ENCODE measurements around the gene TAMALIN.

Gene TAMALIN

DNA sequence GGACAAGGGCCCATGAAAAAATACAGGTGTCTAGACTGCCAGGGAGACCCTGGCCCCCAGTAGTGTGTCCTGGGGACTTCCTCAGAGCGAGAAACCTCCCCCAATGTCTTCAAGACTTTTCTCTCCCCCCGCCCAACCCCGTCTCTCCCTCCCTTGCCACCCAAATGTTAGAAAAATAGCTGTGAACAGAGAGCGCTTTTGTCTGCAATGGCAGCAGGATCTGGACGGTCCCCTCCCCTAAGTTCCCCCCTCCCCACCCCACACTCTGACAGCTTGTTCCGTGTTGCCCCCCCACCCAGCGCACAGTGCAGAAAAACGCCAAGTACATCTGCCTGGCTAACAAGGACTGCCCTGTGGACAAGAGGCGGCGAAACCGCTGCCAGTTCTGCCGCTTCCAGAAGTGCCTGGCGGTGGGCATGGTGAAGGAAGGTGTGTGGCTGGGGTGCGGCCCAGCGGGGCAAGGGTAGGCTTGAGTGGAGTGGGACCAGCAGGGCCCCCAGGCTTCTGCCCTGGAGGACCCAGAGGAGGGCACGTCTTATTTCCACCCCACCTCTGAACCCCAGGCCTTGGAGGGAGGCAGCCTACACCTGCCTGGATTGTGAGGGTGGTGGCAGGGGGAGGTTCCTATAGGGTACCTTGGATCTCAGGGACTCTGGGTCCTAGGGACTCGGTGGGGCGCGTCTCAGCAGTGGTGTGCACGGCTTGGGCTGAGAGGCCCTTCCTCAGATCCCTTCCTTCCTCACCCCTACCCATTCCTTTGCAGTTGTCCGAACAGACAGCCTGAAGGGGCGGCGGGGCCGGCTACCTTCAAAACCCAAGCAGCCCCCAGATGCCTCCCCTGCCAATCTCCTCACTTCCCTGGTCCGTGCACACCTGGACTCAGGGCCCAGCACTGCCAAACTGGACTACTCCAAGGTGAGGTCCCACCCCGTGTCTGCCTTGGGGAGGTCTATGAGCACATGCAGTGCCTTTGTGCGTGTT is 49.3 kb downstream of the TAMALIN start:
- no peak for DNase-seq (ENCODE audit: low read depth)

DNA sequence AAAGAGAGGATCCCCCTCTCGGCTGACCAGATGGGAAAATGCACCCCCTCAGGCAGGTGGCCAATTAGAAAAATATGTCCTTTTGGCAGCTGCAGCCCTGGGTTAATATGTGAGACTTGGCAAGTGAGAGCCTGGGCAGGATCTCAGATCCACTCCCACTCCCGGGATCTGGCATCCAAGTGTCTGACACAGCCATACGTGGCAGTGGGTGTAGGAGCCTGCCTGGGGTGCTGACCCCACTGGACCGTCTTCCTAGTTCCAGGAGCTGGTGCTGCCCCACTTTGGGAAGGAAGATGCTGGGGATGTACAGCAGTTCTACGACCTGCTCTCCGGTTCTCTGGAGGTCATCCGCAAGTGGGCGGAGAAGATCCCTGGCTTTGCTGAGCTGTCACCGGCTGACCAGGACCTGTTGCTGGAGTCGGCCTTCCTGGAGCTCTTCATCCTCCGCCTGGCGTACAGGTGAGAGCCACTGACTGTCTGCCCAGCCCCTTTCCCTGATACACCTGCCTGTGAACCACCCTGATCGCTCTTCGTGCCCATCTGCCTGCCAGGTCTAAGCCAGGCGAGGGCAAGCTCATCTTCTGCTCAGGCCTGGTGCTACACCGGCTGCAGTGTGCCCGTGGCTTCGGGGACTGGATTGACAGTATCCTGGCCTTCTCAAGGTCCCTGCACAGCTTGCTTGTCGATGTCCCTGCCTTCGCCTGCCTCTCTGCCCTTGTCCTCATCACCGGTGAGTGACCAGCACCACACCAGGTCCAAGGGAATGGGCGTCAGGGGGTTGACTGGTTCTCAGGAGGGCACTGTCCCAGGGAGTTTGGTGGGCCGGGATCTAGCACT is 50.3 kb downstream of the TAMALIN start:
- DNase-seq (ENCODE audit: low read depth), result no peak

DNA sequence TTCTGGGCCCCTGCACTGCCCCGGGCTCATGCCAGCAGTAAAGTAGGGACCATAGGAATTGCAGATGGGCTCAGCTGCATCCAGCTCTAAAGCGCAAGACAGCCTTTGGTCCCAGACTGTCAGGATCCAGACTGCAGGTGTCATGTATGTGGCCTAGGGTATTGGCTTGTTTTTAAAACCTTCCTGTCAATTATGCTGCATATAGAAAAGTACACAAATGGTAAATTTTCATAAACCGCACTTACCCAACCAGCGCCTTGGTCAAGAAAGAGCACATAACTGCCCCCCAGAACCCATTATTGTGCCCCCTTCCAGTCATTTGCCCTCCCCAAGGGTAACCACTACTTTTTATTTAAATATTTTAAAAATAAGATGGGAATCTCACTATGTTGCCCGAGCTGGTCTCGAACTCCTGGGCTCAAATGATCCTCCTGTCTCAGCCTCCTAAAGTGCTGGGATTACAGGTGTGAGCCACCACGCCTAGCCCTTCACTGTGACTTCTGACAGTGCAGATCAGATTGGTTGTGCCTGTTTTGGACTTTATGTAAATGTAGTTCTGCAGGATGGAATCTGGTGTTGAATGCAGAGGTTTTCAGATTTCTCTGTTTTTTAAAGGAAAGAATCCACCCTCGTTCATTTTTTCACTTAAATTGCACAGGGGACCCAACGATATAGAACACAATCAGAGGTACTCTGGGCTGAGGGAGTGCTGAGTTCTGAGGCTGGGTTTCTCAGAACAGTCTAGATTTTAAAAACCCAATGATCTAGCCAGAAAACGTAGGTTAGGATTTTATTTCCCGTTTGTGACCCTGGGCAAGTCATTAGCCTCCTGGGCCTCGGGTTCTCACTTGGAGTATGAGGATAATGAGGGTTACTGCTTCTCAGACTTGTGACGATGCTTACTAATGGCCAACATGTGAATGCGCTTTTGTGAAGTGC is 51.2 kb downstream of the TAMALIN start:
- no peak for DNase-seq (ENCODE audit: low read depth)

DNA sequence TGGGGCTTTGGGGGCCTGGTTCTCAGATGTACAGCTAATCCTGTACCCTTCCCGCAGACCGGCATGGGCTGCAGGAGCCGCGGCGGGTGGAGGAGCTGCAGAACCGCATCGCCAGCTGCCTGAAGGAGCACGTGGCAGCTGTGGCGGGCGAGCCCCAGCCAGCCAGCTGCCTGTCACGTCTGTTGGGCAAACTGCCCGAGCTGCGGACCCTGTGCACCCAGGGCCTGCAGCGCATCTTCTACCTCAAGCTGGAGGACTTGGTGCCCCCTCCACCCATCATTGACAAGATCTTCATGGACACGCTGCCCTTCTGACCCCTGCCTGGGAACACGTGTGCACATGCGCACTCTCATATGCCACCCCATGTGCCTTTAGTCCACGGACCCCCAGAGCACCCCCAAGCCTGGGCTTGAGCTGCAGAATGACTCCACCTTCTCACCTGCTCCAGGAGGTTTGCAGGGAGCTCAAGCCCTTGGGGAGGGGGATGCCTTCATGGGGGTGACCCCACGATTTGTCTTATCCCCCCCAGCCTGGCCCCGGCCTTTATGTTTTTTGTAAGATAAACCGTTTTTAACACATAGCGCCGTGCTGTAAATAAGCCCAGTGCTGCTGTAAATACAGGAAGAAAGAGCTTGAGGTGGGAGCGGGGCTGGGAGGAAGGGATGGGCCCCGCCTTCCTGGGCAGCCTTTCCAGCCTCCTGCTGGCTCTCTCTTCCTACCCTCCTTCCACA is 52.0 kb downstream of the TAMALIN start:
- no peak for DNase-seq (ENCODE audit: low read depth)

GRCh38 chr12:52059582-52060497 is 53.1 kb downstream of the TAMALIN start:
- DNase-seq (ENCODE audit: low read depth), result no peak

DNA sequence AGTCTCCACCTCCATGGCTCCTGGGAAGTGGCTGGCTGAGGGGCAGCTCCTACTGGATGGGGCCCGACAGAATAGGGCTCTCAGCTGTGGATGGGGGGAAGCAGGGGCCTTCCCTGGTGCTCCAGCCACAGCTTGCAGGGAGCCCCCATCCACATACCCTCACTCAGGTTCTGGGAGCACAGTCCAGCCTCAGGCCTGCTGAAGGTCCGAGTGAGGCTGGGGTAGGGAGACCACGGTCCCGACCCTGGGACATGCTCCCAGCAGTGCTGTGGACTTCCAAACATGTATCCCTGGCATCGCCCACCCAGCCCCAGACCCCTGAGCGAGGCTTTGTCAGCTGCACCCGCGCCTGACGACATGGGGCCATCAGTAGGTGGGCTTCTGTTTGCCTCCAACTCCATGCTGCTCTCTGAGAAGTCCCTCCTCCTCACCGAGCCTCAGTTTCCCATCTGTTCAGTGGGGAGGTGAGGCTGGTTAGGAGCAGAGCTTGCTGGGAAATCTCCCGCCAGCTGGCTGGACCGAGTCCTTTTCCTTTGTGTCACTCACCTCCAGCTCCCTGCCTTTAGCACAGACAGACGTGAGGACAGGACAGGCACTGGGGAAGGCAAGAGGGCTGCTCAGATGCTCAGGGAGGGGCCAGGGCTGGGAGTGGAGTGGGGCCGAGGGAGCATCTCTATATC is 53.9 kb downstream of the TAMALIN start:
- no peak for DNase-seq (ENCODE audit: low read depth)

DNA sequence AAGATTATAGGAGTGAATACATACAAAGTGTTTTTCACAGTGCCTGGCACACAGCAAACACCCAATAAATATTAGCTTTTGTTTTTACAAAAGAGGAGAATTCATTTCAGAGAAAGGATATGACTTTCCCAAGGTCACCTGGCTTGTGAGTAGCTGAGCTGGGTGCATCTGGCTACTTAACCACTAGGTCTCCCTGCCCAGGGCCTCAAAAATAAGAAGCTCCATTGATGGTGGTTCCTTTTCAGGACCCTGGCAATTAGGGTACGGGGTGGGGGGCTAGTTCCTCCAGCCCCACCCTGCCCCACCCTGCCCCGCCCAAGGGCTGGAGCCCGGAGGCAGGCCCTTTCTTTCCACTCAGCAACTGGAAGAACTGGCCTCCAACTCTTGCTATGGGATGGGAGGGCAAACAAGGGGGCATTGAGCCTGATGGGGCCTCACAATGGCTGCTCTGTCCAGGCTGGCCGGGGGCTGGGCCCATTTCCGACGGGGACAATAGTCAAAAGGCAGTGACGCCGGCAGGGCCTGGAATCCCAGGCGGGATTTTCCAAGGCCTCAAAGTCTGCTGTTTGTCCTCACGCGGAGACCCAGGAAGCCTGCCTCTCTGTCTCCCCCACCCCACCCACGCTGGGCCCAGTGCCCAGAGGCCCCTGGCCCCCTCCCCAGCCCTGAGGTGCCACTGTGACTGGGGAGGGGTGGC is 54.9 kb downstream of the TAMALIN start:
- no peak for DNase-seq (ENCODE audit: low read depth)

DNA sequence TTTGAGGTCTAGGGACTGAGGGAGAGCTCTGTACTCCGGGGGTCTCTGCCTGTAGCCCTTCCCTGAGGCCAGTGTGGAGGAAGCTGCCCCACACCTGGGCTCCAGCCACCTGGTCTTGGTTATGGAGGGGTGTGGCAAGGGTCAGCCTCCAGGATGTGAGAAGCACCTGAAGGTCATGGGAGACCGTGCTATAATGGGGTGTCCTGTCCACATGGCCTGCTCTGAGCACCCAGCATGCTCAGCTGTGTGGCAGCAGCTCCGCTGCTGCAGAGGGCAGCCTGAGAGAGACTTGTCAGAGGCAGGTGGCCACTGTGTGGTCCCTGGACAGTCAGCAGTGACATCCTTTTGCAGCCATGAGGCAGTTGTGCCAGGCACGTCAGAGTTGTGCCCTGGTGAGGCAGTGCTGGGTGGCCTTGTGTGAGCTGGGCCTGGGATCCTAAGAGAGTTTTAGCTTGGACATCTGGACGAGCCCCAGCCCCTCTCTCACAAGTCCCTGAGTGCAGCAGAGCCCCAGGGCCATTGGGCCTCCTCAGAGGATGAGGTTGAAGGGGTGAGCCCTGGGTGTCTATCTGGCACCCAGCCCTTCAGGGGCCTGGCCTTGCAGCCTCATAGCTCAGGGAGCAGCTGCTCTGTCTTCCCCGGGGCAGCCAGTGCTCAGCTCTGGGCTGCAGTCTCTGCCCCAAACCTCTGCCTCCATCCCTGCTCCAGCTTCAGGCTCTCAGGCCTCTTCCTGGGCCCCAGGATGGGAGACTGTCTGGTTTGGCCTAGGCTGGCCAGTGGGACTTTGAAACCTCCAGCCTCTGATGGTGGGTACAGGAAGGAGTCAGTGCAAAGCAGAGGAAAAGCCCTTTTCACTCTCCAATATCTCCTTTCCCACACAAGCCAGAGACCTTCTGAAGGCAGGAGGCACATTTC is 55.7 kb downstream of the TAMALIN start:
- no peak for DNase-seq (ENCODE audit: low read depth)

DNA sequence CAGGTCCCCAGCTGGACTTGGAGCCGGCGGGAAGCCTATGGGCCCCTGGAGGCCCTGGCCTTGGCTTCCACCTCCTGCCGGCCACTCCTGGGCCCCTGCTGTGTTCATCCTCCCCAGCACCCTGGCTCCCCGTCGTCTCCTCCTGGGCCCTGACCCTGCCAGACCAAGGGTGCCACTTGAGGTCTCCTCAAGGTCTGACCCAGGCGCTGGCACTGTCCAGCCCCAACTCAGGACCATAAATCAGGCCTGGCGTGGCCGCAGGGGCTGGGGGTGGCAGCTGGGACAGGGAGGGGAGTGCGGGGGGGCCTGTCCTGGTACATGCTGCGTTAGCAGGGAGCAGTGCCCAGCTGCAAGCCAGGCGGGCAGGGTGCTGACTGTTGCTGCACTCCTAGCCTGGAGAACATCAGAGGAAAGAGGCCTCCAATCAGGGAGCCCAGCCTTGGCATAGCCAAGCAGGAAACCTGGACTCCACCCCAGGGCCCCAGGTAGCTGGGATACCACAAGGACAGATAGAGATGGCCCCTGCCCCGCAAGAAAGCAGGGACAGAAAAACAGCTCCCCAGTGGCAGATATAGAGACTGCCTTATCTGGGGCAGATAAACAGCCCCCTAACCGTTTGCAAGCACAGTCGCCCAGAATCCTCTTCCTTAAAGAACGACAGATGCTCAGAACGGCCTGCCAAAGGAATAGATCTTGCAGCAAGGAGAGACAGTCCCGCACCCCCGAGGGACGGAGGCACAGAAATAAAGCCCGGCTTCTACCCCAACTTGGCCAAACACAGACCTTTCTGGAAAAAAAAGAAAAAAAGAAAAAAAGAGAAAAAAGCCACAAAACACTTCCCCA is 56.6 kb downstream of the TAMALIN start:
- DNase-seq (ENCODE audit: low read depth), result no peak

DNA sequence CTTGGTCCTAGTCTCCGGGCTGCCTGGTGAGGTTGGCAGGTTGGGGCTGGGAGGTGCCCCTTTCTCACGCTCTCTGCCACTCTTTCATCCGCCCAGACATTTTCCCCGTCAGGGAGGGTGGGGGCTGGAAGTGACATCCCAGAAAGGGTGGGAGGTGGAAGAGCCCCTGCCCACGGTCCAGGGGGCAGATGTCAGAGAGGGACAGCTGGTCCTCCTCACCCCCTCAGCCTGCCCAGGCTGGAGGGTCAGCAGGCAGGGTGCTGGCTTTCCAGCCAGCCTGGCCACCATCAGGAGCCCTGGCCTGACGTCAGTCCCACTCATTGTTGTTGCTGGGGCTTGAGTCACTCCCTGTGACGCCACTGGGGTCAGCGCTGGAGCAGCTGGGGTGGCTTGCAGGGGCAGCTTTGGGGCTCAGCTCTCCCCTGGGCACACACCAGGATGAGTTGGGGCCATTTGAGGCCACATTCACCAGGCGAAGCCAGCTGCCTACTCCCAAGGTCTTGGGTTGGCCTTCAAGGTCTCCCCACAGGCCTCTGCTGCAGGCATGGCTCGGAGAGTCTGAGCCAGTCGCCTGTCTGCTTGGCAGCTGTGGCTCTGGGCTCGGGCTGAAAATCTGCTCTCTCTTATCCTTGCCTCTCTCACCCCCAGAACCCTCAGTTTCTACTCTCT is 57.4 kb downstream of the TAMALIN start:
- DNase-seq (ENCODE audit: low read depth), result no peak
